ENCODE measurements around the gene ZEB1. TPM values are rescaled to one million over a fixed set of nuclear protein-coding genes. Genes with fewer than 3 reads are reported as not detected.

ZEB1 gene
- total and polyA plus RNA-seq, 2 of the 8 experiments (the other 6 are each of a cell fraction or from before 2014, with no cell fraction given): 0.08 to 0.15 TPM

DNA sequence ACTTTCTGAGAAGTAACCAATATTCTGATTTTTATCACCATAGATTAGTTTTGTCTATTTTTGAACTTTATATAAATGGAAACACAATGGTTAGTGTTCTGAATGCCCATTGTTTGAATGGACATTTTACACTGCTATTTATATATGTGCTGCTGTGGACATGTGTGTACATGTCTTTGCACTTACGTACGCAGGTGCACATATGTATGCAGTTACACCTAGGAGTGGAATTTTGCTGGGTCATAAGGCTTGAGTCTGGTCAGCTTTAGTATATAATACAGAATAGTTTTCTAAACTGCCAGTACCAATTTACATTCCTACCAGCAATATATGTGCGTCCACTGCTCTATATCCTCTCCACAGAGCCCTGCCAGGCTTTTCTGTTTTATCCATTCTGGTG is 24.5 kb upstream of the ZEB1 start (continued):
- TF ChIP-seq BCL11A (IDR thresholded peaks at IDR 0.05; ENCODE audit: low read depth in 2 of 2, low read length in 2 of 2) (no peak), CTBP2 (IDR thresholded peaks at IDR 0.05; ENCODE audit: borderline replicate concordance, insufficient read depth, insufficient read length, low read length) (no peak), CBX5 (IDR thresholded peaks at IDR 0.05; ENCODE audit: low read depth, low read length) (no peak), POLR2AphosphoS5 (IDR thresholded peaks at IDR 0.05; ENCODE audit: low read depth, low read length) (no peak), ZNF274 (IDR thresholded peaks at IDR 0.05; ENCODE audit: borderline replicate concordance, extremely low read depth, low read length) (no peak)
